Midbrain (tissue), 1 donor: ENCODE results near the gene NLRP9.

ENCODE experiments used
- DNase-seq: peaks from one replicate; lab custom pipeline; 2025; lab: John Stamatoyannopoulos, UW

NLRP9 gene

GRCh38 chr19:55687281-55688201, 50.7 kb downstream of the NLRP9 start:
- no peak for DNase-seq

DNA sequence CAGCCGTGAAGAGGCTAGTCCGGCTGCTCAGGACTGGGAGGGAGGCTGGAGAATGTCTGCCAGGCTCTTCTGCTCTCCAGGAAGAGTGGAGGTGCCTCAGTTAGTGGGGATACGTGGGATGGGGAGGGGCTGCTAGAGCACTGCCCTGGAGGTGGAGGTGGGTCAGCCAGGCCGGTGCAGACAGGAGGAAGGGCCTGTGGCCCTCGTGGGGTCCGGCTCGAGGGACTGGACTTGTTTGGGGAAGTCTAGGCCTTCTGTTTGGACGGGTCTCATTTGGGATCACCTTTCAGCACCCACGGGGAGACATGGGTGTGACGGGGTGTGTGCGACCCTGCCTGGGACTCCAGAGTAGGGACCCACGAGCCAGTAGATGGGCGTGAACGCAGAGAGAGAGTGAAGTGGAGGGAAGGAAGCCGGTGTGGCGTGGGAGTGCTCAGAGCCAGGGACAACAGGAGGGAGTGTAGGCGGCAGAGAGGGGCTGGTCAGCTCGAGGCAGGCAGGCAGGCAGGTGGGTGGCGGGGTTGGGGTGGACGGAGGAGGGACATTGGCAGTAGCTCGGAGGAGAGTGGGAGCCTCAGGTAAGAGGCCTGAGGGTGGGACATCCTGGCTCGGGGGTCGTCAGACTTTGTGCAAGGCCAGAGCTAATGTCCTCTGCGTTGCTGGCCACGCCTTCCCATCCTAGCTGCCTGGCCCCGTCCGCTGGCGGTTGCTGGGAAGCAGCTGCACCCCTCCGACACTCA, 51.7 kb downstream of the NLRP9 start:
- DNase-seq, result no peak

- DNase-seq, result no peak
Observed at GRCh38 chr19:55685776-55686175, 52.4 kb downstream of the NLRP9 start.

DNA sequence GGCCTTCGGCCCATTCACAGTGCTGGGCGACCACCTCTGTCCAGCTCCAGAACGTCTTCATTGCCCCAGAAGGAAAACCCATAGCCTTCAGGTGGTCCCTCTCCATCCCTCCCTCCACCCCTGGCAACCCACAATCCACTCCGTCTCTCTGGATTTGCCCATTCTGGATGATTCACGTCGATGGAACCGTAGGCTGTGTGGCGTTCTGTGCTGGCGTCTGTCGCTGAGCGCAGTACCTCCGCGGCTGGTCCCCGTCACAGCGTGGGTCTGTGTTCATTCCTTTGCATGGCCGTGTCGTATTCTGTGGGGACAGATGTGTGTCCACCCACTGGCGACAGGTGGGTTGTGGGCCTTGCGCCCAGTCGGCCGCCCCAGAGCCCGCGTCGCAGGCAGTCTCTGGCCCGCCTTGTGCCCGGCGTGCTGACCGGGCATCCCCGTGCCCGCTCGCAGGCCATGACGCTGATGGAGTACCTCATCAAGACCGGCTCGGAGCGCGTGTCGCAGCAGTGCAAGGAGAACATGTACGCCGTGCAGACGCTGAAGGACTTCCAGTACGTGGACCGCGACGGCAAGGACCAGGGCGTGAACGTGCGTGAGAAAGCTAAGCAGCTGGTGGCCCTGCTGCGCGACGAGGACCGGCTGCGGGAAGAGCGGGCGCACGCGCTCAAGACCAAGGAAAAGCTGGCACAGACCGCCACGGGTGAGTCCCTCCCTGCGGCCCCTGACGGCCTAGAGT, 53.1 kb downstream of the NLRP9 start:
- DNase-seq, result no peak

DNA sequence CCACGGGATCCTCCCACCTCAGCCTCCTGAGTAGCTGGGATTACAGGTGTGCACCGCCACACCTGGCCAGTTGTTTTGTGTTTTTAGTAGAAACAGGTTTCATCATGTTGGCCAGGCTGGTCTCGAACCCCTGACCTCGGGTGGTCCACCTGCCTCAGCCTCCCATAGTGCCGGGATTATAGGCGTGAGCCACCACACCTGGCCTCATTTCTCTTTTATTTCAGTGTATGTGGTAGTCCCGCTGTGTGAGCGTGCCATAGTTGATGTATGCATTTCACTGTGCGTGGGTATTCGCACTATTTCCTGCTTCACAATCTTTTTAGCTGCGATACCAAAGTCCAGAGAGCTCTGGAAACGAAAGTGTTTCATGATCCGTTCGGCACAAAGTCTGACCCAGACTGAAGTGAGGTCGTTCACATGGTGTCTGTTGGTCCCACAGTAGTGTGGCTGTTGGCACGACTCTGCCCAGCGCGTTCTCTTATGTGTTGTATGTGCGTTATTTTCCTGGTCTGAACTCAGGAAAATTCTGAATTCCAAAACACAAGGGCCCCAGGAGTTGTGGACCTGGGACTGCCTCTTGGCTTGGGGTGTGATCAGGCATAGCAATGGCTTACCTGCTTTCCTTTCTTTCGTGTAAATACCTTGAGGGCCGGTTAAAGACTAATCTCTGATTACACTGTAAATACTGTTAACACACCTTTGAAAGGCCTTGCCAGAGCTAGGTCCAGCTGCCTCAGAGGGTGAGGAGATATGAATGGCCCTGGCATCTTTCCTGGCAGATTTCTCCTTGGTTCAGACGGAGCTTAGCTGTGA, 54.5 kb downstream of the NLRP9 start:
- no peak for DNase-seq

GRCh38 chr19:55681131-55682092, 56.8 kb downstream of the NLRP9 start:
- DNase-seq, result no peak

GRCh38 chr19:55680339-55681130, 57.7 kb downstream of the NLRP9 start:
- no peak for DNase-seq

DNA sequence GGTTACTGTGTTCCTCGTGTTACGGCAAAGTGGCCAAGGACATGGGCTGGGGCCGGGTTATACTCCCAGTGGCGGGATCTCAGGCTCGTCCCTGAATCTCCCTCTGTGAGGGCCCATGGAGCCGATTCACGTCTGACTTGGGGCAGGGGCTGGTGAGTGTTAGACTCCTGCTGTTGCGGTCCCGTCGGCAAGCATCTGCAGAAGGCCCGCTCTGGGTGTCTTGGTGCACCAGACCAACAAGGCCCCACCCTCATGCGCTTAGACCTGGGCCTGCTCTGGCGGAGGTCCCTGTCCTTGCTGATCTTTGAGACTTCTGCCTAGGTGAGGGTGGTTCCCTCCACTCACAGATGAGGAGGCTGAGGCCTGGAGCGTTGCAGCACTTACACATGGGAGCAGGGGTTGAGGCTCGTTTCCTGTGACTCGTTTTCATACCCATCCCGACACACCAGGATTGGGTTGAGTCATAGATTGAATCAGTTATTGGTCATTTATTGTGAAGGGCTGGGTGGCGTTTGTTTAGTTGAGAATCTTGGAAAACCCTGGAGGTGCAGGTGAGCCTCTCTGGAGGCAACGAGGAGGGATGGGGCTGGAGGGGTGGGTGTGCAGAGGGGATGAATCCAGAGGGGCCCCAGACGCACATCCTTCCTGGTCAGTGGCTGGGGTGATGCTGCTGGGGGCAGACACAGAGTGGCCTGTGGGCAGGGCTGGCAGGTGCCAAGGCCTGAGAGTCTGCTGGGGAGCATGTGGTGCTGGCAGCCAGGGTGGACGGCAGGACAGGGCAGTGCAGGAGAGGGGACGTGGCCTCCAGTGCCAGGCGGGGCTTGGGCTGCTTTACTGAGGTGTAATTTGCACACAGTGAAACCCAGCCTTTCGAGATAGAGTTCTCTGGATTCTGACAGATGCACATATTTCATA, 58.6 kb downstream of the NLRP9 start:
- DNase-seq, result no peak

DNA sequence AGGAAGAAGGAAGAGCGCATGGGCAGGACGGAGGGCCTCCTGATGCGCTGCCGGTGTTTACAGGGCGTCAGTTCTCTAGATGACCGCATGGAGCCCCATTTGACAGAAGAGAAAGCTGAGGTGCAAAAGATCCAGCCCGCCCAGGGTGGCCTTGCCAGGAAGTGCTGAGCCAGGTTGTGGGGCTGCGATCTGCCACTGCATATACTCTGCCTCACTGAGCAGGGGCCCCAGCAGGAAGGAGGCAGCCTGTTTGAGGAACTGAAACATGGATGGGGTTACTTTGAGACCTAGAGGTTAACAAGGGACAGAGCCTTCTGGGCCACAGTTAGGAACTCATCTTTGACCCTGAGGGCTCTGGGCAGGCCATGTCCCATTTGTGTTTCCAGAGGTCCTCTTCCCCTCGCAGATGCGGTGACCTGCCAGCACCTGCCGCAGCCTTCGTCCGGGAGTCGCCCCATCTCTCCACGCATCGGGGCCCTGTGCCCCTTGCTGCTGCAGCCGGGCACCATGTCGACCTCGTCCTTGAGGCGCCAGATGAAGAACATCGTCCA, 60.0 kb downstream of the NLRP9 start:
- DNase-seq, result peak; percentile 37

GRCh38 chr19:55677572-55678028, 60.6 kb downstream of the NLRP9 start:
- DNase-seq, result no peak

- no peak for DNase-seq
Observed at GRCh38 chr19:55676889-55677505, 61.2 kb downstream of the NLRP9 start.

DNA sequence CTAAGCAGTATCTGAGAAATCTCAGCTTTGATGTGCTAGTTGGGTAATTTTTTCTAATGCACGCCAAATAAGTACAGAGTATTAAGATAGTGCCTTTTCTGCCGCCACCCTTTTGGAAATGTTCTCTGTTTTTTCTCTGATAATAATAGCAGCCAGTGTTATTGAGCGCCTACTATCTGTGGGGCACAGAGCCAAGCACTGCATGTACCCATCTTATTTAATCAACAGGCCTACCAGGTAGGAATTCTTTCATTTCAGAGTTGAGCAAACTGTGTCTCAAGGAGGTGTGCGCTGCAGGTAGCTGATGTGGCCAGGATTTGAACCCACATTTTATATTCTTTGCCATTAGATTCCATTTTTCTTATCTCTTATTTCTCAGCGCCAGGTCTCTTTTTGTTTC, 61.8 kb downstream of the NLRP9 start:
- DNase-seq, result no peak

- DNase-seq, result no peak
Observed at GRCh38 chr19:55675661-55676354, 62.4 kb downstream of the NLRP9 start.

DNA sequence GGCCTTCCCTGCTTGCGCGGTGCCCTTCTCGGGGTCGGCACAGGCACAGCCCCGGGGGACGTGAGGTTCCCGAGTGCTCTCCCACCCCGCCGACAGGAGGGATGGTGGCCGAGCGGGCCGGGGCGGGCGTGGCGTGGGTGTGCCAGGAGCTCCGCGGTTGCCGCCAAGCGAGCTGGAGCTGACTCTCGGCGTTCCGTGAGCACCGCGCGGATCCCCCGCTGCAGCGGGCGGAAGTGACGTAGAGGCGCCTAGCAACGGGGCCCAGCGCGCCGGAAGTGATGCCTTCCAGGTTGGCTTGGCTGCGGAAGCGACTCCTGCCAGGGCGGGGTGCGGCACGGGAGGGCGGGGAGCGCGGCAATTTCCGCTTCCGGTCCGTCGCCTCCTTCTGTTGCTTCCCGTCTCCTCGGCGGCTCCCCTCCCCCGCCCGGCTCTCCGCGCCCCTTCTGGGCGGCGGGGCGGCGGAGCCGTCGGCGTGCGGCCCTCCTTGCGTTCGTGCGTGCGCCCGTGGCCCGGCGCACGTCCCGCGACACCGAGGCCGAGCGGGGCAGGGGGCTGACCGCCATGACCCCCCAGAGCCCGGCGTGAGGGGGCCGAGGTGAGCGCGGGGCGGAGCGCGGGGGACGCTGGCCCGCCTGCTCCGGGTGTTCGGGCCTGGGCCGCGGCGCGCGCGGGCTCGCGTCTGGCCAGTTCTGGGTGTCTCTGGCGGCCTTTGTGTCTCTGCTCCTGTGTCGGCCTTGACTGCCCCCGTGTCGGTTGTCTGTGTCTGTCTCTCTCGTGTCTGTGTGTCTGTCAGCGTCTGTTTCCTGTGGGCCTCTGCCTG, 63.2 kb downstream of the NLRP9 start, which contains the start of gene EPN1:
Gene EPN1 (plus strand): TSS at position 386 of the 820 bp plus-strand sequence. CDS start 3,402 bp downstream, outside the sequence.
- peak; percentile 96 for DNase-seq

GRCh38 chr19:55674459-55674840, 63.8 kb downstream of the NLRP9 start:
- no peak for DNase-seq

- DNase-seq, result no peak
Observed at GRCh38 chr19:55673889-55674288, 64.3 kb downstream of the NLRP9 start.
